HEK293 (cell line): Measurements from ENCODE around the gene PPM1L.

Source experiments
- CTCF ChIA-PET: fragments of 350-600 bp; formaldehyde crosslinking; extraction: SDS; loops from one replicate; lab custom pipeline; 2021; ENCODE audit warnings: antibody characterized with exemption; lab: Yijun Ruan, JAX
- POLR2A ChIA-PET: fragments of 300-600 bp; formaldehyde crosslinking; extraction: SDS; loops from one replicate; lab custom pipeline; 2020; ENCODE audit warnings: antibody characterized with exemption, inconsistent platforms; lab: Yijun Ruan, JAX
- H3K27ac ChIP-seq: fragments of 200-500 bp; sonication (Bioruptor generic); 2 replicates; pipeline ENCODE4 v1.5.1; 2014; ENCODE audit warnings: low read depth, low read length, control low read depth, inconsistent platforms; ENCODE audit errors: extremely low read depth
- H3K36me3 ChIP-seq, 2 experiments: fragments of 200-500 bp in 1 of 2; sonication (Bioruptor generic) in 1 of 2; 1 replicate in 1 of 2; 2 replicates in 1 of 2; pipeline ENCODE4 v1.5.1; 2014 to 2017; ENCODE audit warnings: inconsistent platforms in 2 of 2, low read length in 2 of 2; ENCODE audit not compliant: control insufficient read depth in 2 of 2, insufficient read depth in 1 of 2
- H3K4me1 ChIP-seq: fragments of 200-500 bp; sonication (Bioruptor generic); 2 replicates; pipeline ENCODE4 v1.5.1; 2014; ENCODE audit warnings: mild to moderate bottlenecking, low read length, inconsistent platforms; ENCODE audit not compliant: control insufficient read depth, insufficient read depth
- H3K4me3 ChIP-seq: 2 replicates; pipeline ENCODE4 v1.5.1; 2011; ENCODE audit warnings: low read depth, mild to moderate bottlenecking, control low read depth, low read length, moderate library complexity
- H3K9me3 ChIP-seq: fragments of 200-500 bp; sonication (Bioruptor generic); 2 replicates; pipeline ENCODE4 v1.5.1; 2014; ENCODE audit warnings: low read depth, low read length, inconsistent platforms; ENCODE audit not compliant: control insufficient read depth, insufficient read depth
- BCL11A ChIP-seq: fragments of 450-650 bp; formaldehyde crosslinking; IDR thresholded peaks from 2 replicates; pipeline ENCODE4 v1.5.1; 2016; ENCODE audit warnings: low read depth, missing biosample characterization, missing genetic modification characterization
- HOXD13 ChIP-seq: sonication (generic); formaldehyde crosslinking; IDR thresholded peaks from 2 replicates; pipeline ENCODE4 v1.8.0; 2022; ENCODE audit warnings: missing genetic modification reagents, borderline replicate concordance
- PBX3 ChIP-seq: sonication (generic); formaldehyde crosslinking; IDR thresholded peaks from 2 replicates; pipeline ENCODE4 v1.8.1; 2022; ENCODE audit warnings: mild to moderate bottlenecking, moderate library complexity, missing genetic modification reagents
- PRDM6 ChIP-seq: fragments of 450-650 bp; formaldehyde crosslinking; IDR thresholded peaks from 2 replicates; pipeline ENCODE4 v1.5.1; 2017; ENCODE audit warnings: missing biosample characterization, missing genetic modification characterization
- ZBTB6 ChIP-seq: fragments of 450-650 bp; formaldehyde crosslinking; IDR thresholded peaks from 2 replicates; pipeline ENCODE4 v1.5.1; 2017; ENCODE audit warnings: missing biosample characterization, missing genetic modification characterization
- ZFP37 ChIP-seq: fragments of 450-650 bp; formaldehyde crosslinking; IDR thresholded peaks from 2 replicates; pipeline ENCODE4 v1.5.1; 2016; ENCODE audit warnings: missing biosample characterization, missing genetic modification characterization
- ZNF148 ChIP-seq: fragments of 450-650 bp; formaldehyde crosslinking; IDR thresholded peaks from 2 replicates; pipeline ENCODE4 v1.5.0; 2017; ENCODE audit warnings: missing biosample characterization, missing genetic modification characterization, borderline replicate concordance
- ZNF16 ChIP-seq: fragments of 450-650 bp; formaldehyde crosslinking; IDR thresholded peaks from 2 replicates; pipeline ENCODE4 v1.5.1; 2016; ENCODE audit warnings: low read depth, missing biosample characterization, missing genetic modification characterization
- ZNF19 ChIP-seq: fragments of 450-650 bp; formaldehyde crosslinking; IDR thresholded peaks from 2 replicates; pipeline ENCODE4; 2016; ENCODE audit warnings: missing biosample characterization, missing genetic modification characterization, low read depth
- ZNF23 ChIP-seq: fragments of 450-650 bp; formaldehyde crosslinking; IDR thresholded peaks from 2 replicates; pipeline ENCODE4 v1.5.1; 2016; ENCODE audit warnings: missing biosample characterization, missing genetic modification characterization, borderline replicate concordance
- ZNF274 ChIP-seq, 2 experiments: fragments of 200-500 bp in 1 of 2; fragments of 450-650 bp in 1 of 2; sonication (Bioruptor generic) in 1 of 2; formaldehyde crosslinking in 1 of 2; IDR thresholded peaks; 2 replicates each; pipeline versions ENCODE4 v1.5.1 to v1.6.1; 2014 to 2016; ENCODE audit warnings: borderline replicate concordance in 1 of 2, inconsistent platforms in 1 of 2, low read length in 1 of 2, missing biosample characterization in 1 of 2, missing genetic modification characterization in 1 of 2
- ZNF335 ChIP-seq: fragments of 450-650 bp; formaldehyde crosslinking; conservative IDR thresholded peaks from 2 replicates; pipeline ENCODE4 v1.5.1; 2016; ENCODE audit warnings: missing biosample characterization, missing genetic modification characterization
- ZNF341 ChIP-seq: fragments of 450-650 bp; formaldehyde crosslinking; IDR thresholded peaks from 2 replicates; pipeline ENCODE4; 2016; ENCODE audit warnings: low read depth, missing biosample characterization, missing genetic modification characterization
- ZNF362 ChIP-seq: fragments of 450-650 bp; formaldehyde crosslinking; IDR thresholded peaks from 2 replicates; pipeline ENCODE4 v1.5.1; 2016; ENCODE audit warnings: missing biosample characterization, missing genetic modification characterization
- ZNF366 ChIP-seq: fragments of 450-650 bp; formaldehyde crosslinking; conservative IDR thresholded peaks from 2 replicates; pipeline ENCODE4 v1.5.1; 2016; ENCODE audit warnings: missing biosample characterization, missing genetic modification characterization
- ZNF449 ChIP-seq: fragments of 450-650 bp; formaldehyde crosslinking; IDR thresholded peaks from 2 replicates; pipeline ENCODE4 v1.5.1; 2017; ENCODE audit warnings: missing biosample characterization, mild to moderate bottlenecking, missing genetic modification characterization, moderate library complexity
- ZNF488 ChIP-seq: fragments of 450-650 bp; formaldehyde crosslinking; IDR thresholded peaks from 2 replicates; pipeline ENCODE4 v1.5.1; 2016; ENCODE audit warnings: missing biosample characterization, missing genetic modification characterization
- ZNF510 ChIP-seq: fragments of 450-650 bp; formaldehyde crosslinking; IDR thresholded peaks from 2 replicates; pipeline ENCODE4 v1.5.1; 2018; ENCODE audit warnings: mild to moderate bottlenecking, missing genetic modification characterization, missing biosample characterization; ENCODE audit not compliant: insufficient replicate concordance
- ZNF529 ChIP-seq: fragments of 450-650 bp; formaldehyde crosslinking; IDR thresholded peaks from 2 replicates; pipeline ENCODE4 v1.5.1; 2017; ENCODE audit warnings: missing genetic modification characterization, missing biosample characterization; ENCODE audit not compliant: insufficient replicate concordance
- ZNF544 ChIP-seq: fragments of 450-650 bp; formaldehyde crosslinking; IDR thresholded peaks from 2 replicates; pipeline ENCODE4 v1.5.0; 2017; ENCODE audit warnings: missing biosample characterization, missing genetic modification characterization
- ZNF639 ChIP-seq: fragments of 450-650 bp; formaldehyde crosslinking; IDR thresholded peaks from 2 replicates; pipeline ENCODE4 v1.5.1; 2016; ENCODE audit warnings: missing biosample characterization, missing genetic modification characterization
- ZNF660 ChIP-seq: fragments of 450-650 bp; IDR thresholded peaks from 2 replicates; pipeline ENCODE4 v1.5.1; 2018; ENCODE audit warnings: missing biosample characterization, mild to moderate bottlenecking, missing genetic modification characterization
- ZNF76 ChIP-seq: fragments of 450-650 bp; formaldehyde crosslinking; IDR thresholded peaks from 2 replicates; pipeline ENCODE4; 2016; ENCODE audit warnings: low read depth, missing biosample characterization, missing genetic modification characterization, borderline replicate concordance

PPM1L gene

GRCh38 chr3:160981217-160981938 lies 225.3 kb downstream of the PPM1L start (continued):
- TF ChIP-seq ZFP37 (tag by site-specific recombination) (no peak), PRDM6 (tag by site-specific recombination) (no peak), ZNF529 (tag by site-specific recombination) (no peak), ZNF341 (tag by site-specific recombination) (no peak), ZNF449 (no peak), ZNF660 (no peak), ZNF544 (no peak), ZBTB6 (no peak), ZNF23 (tag by site-specific recombination) (no peak), ZNF76 (tag by site-specific recombination) (no peak), ZNF335 (tag by site-specific recombination) (no peak), ZNF510 (tag by site-specific recombination) (peak; percentile 43), ZNF639 (no peak)

GRCh38 chr3:160982491-160982890 lies 226.5 kb downstream of the PPM1L start:
- Histone ChIP-seq H3K36me3 (no peaks in the 10 kb centered on the region), H3K9me3 (no peaks in the 10 kb centered on the region), H3K4me1 (no peaks in the 10 kb centered on the region), H3K4me3 (no peak overlapping the region), H3K27ac (no peak overlapping the region)
- ChIA-PET CTCF (no interaction called here), POLR2A (no interaction called here)
- TF ChIP-seq ZNF16 (tag by site-specific recombination) (no peak), ZNF366 (tag by site-specific recombination) (no peak), BCL11A (tag by site-specific recombination) (no peak), ZNF362 (no peak), PBX3 (CRISPR knock-in tag) (no peak), ZNF274 (IDR thresholded peaks at IDR 0.05; ENCODE audit: low read length) (no peak), ZNF274 (tag by site-specific recombination; IDR thresholded peaks at IDR 0.05; ENCODE audit: borderline replicate concordance) (no peak), ZNF488 (tag by site-specific recombination) (no peak), HOXD13 (CRISPR knock-in tag) (no peak), ZNF148 (tag by site-specific recombination) (no peak), ZNF19 (no peak)
